GM21619 (cell line): ENCODE results near the gene PHKA1.
"Not testable (repeated sequence)": the region's sequence is repeated elsewhere in the genome, so short reads cannot be mapped to it uniquely, and the experiment has no call there.

Experiments used
- ATAC-seq: cut with Tn5 transposase; IDR thresholded peaks from one replicate; pipeline ENCODE4 v1.9.1; 2021; ENCODE audit not compliant: unreplicated experiment

The PHKA1 gene

DNA sequence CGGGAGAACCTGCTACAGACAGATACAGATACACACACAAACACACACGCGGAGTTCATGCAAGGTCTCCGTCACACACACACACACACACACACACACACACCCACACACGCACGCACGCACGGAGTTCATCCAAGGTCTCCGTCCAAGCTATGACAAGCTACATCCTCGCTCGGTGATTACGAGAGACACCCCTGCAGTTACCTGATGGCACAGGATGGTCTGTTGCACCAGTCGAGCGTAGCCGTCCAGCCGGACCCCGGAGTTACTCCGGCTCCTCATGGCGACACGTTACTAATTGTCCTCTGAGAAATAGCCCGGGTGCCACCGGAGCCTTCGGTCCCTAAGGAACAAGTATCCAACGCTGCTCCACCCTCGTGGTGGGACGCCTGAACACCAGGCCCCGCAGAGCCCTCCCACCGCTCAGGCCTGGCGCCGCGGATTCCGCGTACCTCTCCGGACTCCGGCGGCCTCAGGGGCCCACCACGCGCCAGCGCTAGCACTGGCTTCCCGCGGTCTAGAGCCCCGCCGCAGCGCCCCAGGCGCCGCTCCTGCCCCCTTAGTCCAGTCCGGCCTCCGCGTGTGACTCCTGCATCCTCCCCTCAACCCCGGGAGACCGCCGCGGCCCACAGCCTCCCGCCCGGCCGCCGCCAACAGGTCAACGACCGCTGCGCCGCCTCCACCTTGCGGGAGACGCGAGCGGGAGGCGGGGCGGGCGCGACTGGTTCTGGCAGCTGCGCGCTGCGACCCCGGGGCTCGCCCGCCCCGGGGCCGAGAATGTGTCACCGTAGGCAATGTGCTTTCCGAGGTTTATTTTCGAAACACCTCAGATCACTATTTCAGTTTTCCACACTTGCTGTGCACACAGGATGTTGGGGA, at the start of gene PHKA1:
Gene PHKA1, minus strand, starts transcription at position 708 of the 879 bp plus-strand sequence. Its CDS starts 426 bp downstream, at position 282.
- not testable (repeated sequence) for ATAC-seq

DNA sequence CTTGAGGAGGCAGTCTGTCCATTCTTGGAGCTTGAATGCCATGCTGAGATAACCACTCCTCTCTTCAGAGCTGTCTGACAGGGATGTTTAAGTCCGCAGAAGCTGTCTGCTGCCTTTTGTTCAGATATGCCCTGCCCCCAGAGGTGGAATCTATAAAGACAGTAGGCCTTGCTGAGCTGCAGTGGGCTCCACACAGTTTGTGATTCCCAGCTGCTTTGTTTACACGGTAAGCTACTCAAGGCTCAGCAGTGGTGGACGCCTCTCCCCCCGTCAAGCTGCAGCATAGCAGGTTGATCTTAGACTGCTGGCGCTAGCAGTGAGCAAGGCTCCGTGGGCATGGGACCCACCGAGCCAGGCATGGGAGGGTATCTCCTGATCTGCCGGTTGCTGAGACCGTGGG, 46.3 kb upstream of the PHKA1 start:
- not testable (repeated sequence) for ATAC-seq

DNA sequence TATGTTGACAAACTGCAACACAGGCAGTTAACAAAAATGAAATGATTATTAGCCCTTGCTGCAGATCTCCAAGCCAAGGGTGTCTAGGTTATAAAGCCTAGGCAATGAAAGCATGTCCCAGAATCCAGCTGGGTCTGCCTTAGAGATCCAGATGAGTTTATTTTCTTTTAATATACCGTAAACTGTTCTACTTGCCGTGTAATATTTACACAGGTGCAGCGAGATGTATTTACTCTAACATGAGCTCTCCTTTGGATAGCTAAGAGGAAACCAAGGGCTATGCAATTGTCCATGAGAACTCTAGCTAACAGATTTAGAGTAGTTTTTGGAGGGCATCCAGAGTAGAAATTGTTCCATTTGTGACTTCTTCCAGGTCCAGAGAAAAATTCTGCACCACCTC, 34.4 kb upstream of the PHKA1 start:
- ATAC-seq, result not testable (repeated sequence)

DNA sequence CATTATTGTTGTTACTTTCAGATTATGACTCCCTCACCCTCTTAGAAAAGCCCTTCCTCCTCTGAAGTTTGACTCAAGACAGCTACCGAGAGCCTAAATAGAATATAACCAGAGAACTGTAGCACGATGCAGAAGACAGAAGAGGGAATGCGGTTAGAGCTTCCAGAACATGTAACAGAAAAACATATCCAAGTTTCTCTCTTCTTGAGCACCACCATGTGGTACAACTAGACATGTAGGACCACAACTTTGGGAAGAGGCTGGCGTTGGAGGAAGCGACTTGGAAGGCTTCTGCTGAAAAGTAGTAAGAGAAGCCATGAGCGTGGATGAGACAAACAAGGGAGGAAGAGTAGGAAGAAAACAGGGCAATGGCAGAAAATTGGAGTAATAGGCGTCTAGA, 31.4 kb upstream of the PHKA1 start:
- ATAC-seq, result not testable (repeated sequence)

DNA sequence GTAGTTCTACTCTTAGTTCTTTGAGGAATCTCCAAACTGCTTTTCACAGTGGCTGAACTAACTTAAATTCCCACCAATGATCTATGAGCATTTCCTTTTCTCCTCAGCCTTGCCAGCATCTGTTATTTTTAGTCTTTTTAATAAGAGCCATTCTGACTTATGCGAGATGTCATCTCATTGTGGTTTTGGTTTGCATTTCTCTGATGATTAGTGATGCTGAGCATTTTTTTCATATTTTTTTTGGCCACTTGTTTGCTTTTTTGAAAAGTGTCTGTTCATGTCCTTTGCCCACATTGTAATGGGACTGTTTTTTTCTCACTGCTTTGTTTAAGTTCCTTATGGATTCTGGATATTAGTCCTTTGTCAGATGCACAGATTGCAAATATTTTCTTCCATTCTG, 21.5 kb upstream of the PHKA1 start:
- ATAC-seq, result no peak

DNA sequence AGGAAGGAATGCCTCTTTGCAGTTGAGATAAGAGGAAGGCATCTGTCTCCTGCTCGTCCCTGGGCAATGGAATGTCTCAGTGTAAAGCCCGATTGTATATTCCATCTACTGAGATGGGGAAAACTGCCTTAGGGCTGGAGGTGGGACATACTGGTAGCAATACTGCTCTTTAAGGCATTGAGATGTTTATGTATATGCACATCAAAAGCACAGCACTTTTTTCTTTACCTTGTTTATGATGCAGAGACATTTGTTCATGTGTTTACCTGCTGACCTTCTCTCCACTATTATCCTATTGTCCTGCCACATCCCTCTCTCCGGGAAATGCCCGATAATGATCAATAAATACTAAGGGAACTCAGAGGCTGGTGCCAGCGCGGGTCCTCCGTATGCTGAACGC, 19.5 kb upstream of the PHKA1 start:
- not testable (repeated sequence) for ATAC-seq

DNA sequence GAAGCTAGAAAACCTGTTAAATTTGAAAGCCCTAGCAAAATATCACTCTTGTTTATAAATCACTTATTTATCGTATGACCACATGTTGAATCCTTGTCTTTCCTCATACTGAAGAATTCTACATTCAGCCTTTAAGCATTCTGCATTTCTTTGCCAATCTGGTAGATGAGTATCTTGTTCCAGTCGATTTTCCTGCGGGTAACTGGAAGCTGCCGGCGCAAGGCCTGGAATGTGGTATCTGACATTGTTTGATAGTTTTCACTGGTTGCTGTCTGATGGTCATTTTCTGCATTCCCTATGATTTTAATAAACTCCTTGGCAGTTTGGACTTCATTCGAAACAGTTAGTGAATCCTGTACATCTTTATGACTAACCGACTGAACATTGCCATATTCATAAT, 13.7 kb upstream of the PHKA1 start:
- ATAC-seq, result no peak

DNA sequence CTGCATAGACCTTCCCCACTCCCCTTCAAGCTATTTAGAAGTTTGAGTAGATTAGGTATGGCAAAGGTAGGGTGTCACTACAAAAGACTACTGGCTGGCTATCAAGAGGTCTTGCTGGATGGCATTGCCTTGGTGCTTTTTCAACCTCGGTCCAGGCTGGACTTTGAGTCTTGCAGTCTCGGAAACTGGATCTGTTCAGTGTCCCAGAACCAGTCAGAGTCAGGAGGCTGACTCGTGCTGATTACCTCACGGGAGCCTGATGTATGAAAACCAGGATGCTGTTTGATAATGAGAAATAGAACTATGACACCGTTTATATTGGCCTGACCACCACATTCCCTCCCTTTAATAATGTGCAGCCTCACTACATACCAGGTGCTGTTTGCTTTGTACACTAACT, 2.7 kb upstream of the PHKA1 start:
- no peak for ATAC-seq

DNA sequence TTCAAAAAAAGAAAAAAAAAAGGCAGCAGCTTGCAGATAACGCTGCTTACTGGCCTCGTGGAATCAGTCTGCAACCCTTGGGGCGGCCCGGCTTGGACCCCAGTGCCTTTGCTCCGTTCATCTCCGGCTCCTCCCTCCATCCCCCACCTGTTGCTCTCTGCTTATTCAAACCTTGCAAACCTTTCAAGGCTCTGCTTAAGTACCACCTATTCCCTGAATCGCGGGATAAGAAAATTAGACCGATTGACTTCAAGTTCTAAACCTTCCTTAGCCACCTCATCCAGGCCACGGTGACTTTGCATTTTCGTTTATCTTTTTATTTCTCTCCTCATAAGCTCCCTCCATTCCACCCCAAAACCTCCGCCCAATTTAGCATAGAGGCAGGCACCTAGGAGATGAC, 1.4 kb upstream of the PHKA1 start:
- ATAC-seq, result no peak

DNA sequence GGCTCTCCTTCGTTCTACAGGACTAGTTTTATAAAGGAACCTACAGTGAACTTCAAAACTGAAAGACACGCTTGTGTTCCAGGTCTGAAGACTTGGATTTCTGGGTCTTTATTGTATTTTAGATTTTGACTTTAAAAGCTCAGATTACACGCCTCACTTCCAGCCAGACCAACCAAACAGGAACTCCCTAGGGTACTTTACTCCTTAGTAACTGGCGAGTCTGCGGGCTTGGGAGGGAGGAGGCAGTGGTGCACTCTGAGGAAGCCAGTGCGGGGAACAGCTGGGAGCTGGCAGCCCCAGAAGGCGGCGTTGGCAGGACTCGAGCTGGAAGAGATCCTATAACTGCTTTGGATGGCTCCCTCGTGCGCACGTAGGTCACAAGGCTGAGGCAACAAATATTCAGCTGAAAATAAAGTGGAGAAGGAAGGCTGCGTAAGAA, 391 bp upstream of the PHKA1 start:
- ATAC-seq, result no peak

DNA sequence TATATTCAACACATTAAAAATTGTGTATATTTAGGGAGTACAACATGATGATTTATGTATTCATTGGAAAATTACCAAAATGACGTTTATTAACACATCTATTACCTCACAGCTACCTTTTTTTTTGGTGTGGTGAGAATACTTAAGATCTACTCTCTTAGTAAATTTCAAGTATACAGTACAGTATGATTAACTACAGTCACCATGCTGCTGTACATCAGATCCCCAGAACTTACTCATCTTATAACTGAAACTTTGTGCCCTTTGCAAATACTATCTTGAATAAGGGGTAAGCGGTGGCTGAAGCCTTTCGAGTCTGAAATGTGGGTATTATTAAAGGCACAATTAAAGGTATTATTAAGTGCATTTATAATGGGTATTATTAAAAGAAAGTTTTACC, 976 bp downstream of the PHKA1 start:
- ATAC-seq, result no peak

DNA sequence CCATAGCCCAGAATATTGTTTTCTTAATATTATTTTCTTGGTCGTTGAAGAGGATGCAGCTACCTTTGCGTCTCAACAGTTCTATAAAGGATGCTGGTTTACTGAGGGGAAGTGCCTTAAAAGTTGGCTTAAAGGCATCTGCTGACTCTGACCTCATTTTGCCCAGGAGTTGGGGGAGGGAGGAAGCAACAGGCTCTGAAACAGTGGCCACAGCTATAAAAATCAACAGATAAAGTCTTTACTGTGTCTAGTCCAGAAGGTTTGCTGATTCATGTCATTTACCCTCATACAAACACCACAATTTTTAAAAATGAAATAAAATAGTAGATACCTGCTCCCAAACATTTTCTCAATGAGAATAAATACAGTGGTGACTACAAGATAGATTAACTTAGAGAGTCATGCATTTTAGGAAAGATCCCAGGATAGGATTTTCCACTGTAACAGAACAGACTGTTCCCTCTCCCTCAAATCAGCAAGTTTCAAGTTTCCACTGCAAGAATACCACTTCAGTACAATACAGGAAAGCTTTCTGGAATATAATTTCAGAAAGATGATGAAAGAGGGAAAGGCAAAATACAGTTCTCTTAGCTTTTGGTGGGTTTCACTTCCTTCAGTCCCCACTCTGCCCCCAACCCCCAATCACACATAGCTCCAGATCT, 1.9 kb downstream of the PHKA1 start:
- ATAC-seq, result no peak

DNA sequence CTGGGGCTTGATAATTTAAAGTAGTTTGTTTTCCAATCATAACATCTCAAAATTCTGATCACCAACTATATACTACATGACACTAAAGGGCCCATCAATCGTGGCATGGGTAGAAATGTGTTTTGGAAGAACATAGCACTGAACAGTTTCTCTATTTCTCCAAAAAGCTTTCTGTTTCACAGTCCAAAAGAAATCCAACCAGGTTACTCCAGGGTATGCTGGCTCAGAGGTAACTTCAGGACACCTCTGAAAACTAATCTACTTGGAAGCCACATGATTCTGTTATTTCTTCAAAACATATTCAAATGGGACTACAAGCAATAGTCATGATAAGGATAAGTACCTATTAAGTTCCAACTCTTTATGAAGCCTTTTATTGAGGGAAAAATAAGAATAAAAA, 8.3 kb downstream of the PHKA1 start:
- ATAC-seq, result no peak

DNA sequence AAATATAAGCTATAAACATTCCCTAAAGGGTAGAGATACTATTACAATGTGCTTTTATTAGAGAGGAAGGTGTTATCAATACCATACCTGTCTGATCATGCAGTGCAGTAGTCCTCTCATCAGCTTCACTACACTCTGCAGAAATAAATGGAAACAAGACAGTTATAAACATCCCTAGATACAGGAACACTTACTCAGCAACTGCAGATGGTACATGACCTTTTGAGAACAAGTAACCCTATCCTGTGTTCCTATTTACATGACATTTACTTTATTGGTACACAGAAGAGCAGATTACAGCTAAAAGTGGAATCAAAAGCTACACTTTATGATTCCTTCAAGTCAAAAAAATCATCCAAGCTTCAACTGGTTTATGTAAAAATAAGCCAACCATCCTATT, 9.0 kb downstream of the PHKA1 start:
- no peak for ATAC-seq

DNA sequence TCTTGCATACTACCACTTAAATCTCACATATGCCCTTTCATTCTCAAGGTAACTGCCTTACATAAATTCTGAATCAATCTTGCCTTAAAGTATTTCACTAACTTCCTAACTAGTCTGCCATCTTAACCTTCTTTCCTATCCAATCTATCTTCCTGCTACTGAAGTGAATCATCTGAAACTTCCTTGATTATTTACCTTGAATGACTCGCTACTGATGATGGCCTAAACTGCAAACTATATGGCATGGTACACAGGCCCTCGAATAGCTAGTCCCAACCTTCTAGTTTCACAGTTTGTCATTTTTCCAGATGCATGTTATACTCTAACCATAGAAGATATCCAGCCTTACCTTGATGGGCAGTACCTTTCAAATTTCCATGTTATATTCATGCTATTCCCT, 19.9 kb downstream of the PHKA1 start:
- no peak for ATAC-seq

DNA sequence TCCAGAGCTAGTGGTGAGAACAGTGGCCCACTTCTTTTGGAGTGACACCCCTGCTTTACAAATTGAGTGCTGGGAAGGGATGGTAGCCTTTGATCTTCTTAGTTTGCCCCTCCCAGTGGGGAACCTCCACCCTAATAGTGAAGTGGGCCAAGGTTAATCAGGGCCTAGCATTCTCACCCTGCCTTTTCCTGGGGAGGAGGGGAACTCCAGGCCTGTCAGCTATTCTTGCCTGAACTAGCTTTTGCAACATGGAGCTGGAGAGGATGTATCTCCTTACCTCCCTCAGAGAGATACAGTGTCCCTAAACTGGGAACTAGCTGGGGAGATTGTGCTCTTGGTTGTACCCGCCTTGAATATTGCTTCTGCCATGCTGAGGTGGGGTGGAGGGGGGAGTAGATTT, 20.6 kb downstream of the PHKA1 start:
- ATAC-seq, result no peak

DNA sequence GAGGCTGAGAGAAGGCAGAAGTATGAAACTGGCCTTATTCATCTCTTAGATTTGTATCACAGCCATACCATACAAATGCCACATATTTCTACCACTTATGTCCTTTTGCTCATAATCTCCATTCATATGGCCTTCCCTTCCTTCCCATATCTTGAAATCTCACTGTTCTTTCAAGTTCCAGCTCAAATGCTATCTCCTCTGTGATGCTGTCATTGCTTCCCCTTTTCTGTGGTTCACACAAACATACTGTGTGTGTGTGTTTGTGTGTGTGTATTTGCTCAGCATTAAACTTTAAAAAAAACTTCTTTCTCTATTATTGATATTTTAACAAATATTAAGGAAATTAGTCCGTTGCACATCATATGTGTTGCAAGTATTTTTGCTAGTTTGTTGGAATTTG, 26.7 kb downstream of the PHKA1 start:
- ATAC-seq, result no peak

DNA sequence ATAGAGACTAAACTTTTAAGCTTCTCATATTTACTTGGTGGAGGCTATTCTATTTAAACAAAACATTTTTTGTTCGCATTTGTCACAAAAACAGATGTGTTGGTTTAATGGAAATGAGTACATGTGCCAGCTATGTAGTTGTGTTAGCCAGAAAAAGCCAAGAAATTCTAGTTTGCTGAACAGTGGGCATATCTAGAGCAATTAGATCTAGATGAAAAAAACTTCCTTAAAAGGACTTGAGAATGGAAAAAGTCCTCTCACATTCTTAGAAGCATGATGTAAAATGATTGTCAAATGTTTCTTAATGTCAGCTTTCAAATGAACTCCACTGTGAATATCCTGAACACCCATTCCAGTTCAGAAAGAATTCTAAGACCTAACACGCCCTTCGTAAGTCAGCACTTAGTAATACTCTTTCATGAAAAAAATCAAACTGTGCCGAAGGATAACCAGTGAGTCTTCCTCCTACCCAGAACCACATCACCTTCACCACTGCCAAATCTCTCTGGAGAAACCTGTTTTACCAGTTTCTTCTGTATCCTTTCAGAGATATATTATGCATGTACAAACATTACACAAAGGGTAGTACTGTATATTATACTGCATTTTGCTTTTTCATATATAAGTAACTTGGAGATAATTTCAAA, 28.2 kb downstream of the PHKA1 start:
- no peak for ATAC-seq

DNA sequence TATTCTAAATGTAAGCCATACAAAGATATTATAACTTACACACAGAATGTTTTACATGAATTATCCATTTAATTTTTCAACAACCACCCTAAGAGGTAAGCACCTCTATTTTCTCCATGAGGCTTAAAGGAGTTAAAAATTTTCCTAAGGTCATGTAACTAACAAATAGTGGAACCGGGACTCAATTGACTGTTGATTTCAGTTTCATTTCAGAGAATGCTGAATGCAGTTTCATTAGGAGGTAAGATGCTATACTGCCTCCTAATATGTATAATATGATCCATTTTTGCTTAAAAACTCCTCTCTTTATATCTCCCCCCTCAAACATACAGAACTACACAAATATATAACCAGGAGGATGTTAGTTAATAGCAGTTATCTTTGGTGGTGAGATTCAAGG, 29.1 kb downstream of the PHKA1 start:
- ATAC-seq, result no peak

DNA sequence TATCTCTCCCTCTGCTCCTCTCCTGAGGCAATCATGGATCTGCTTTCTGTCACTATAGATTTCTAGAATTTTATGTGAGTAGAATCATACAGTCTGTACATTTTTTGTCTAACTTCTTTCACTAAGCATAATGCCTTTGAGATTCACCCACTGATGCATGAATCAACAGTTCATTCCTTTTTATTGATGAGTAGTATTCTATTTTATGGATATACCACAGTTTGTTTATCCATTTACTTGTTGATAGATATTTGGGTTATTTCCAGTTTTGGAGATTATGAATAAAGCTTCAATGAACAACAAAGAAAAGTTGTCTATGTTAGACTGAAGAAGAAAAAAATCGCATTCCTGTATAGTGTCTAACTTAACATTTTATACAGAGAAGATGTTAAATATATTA, 30.5 kb downstream of the PHKA1 start:
- no peak for ATAC-seq

DNA sequence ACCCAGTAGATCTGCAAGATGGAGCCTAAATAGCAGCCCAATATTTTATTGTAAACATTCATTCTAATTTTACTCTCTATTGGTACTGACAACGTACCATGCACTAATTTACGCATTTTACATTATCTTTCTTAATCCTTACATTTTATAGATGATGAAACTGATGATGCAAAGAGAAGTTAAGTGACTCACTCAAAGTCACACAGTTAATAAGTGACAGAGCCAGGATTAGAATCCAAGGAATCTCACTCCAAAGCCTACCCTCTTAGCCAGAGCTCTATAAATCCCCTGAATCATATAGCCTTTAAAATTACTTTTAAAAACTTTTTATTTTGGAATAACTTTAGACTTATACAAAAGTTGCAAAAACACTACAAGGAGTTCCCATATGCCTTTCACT, 37.6 kb downstream of the PHKA1 start:
- no peak for ATAC-seq

DNA sequence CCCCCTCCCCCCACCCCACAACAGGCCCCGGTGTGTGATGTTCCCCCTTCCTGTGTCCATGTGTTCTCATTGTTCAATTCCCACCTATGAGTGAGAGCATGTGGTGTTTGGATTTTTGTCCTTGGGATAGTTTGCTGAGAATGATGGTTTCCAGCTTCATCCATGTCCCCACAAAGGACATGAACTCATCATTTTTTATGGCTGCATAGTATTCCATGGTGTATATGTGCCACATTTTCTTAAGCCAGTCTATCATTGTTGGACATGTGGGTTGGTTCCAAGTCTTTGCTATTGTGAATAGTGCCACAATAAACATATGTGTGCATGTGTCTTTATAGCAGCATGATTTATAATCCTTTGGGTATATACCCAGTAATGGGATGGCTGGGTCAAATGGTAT, 40.2 kb downstream of the PHKA1 start:
- not testable (repeated sequence) for ATAC-seq
